ENCODE data around the gene ETV6.

Gene ETV6

GRCh38 chr12:11685316-11685715 is 35.8 kb downstream of the ETV6 start:
- DNase-seq: no peak
- intact Hi-C loops (cut with DNase I): no loop called here

- DNase-seq: no peak
- intact Hi-C loops (cut with DNase I): no loop called here
Measured at GRCh38 chr12:11685716-11686115, 36.2 kb downstream of the ETV6 start.

GRCh38 chr12:11686120-11686519 is 36.6 kb downstream of the ETV6 start:
- intact Hi-C loops (cut with DNase I): no loop called here
- DNase-seq: no peak

- DNase-seq: no peak
- intact Hi-C loops (cut with DNase I): no loop called here
Measured at GRCh38 chr12:11687528-11687927, 38.1 kb downstream of the ETV6 start.

GRCh38 chr12:11688379-11688778 is 38.9 kb downstream of the ETV6 start:
- intact Hi-C loops (cut with DNase I): no loop called here
- no peak for DNase-seq

GRCh38 chr12:11688831-11689230 is 39.4 kb downstream of the ETV6 start:
- intact Hi-C loops (cut with DNase I): no loop called here
- no peak for DNase-seq

- no peak for DNase-seq
- intact Hi-C loops (cut with DNase I): no loop called here
Measured at GRCh38 chr12:11689591-11690186, 40.2 kb downstream of the ETV6 start.

- DNase-seq: peak in 2 of 42 donors; percentile 17 to 29
Measured at GRCh38 chr12:11693067-11693466, 43.6 kb downstream of the ETV6 start.

GRCh38 chr12:11693601-11694000 is 44.1 kb downstream of the ETV6 start:
- no peak for DNase-seq
- intact Hi-C loops (cut with DNase I): no loop called here

More at GRCh38 chr12:11693067-11693466, 43.6 kb downstream of the ETV6 start:
- intact Hi-C loops (cut with DNase I): no loop called here

GRCh38 chr12:11694528-11694927 is 45.1 kb downstream of the ETV6 start:
- no peak for DNase-seq
- intact Hi-C loops (cut with DNase I): no loop called here

- intact Hi-C loops (cut with DNase I): no loop called here
Measured at GRCh38 chr12:11695321-11695720, 45.8 kb downstream of the ETV6 start.

GRCh38 chr12:11696084-11696483 is 46.6 kb downstream of the ETV6 start:
- DNase-seq: no peak
- intact Hi-C loops (cut with DNase I): no loop called here

More at GRCh38 chr12:11695321-11695720, 45.8 kb downstream of the ETV6 start:
- peak in 1 of 42 donors; percentile 41 for DNase-seq

- no peak for DNase-seq
- intact Hi-C loops (cut with DNase I): no loop called here
Measured at GRCh38 chr12:11697131-11697530, 47.7 kb downstream of the ETV6 start.

GRCh38 chr12:11697670-11698387 is 48.4 kb downstream of the ETV6 start:
- intact Hi-C loops (cut with DNase I): no loop called here
- DNase-seq: no peak

GRCh38 chr12:11698729-11699128 is 49.3 kb downstream of the ETV6 start:
- no peak for DNase-seq
- intact Hi-C loops (cut with DNase I): no loop called here

- intact Hi-C loops (cut with DNase I): no loop called here
- no peak for DNase-seq
Measured at GRCh38 chr12:11701433-11701832, 52.0 kb downstream of the ETV6 start.

- DNase-seq: no peak
- intact Hi-C loops (cut with DNase I): no loop called here
Measured at GRCh38 chr12:11702959-11703358, 53.5 kb downstream of the ETV6 start.

- intact Hi-C loops (cut with DNase I): no loop called here
- DNase-seq: no peak
Measured at GRCh38 chr12:11703378-11703777, 53.9 kb downstream of the ETV6 start.

GRCh38 chr12:11704089-11704488 is 54.6 kb downstream of the ETV6 start:
- DNase-seq: no peak
- intact Hi-C loops (cut with DNase I): no loop called here

- DNase-seq: no peak
- intact Hi-C loops (cut with DNase I): no loop called here
Measured at GRCh38 chr12:11705010-11705409, 55.5 kb downstream of the ETV6 start.
